SK-N-SH (cell line): ENCODE measurements around the gene G6PC2. TPM values are rescaled to one million over a fixed set of nuclear protein-coding genes. Genes with fewer than 3 reads are reported as not detected.

Experiments
- CTCF ChIA-PET: fragments of 300-600, 350-600 bp; formaldehyde crosslinking; extraction: SDS; loops from one replicate; lab custom pipeline; 2021; lab: Yijun Ruan, JAX
- POLR2A ChIA-PET: fragments of 350-600 bp; sonication (Branson Sonifier 250); formaldehyde crosslinking; extraction: SDS; loops from one replicate; lab custom pipeline; 2020; ENCODE audit warnings: antibody characterized with exemption, inconsistent platforms; lab: Yijun Ruan, JAX
- DNase-seq: peaks from one replicate; pipeline ENCODE4 v3.0.0; 2012
- H2AFZ ChIP-seq: fragments of 200-600 bp; sonication (generic); 2 replicates; pipeline ENCODE4 v1.8.1; 2016; ENCODE audit warnings: antibody characterized with exemption, mild to moderate bottlenecking, low read depth
- H3F3A ChIP-seq: fragments of 200-600 bp; sonication (generic); replicated peaks from 2 replicates; pipeline ENCODE3; 2016; ENCODE audit warnings: antibody characterized with exemption, mild to moderate bottlenecking; ENCODE audit not compliant: insufficient read depth
- H3K27ac ChIP-seq, 2 experiments: fragments of 200-500 bp in 1 of 2; fragments of 200-600 bp in 1 of 2; sonication (Bioruptor generic) in 1 of 2; sonication (generic), shearing (Covaris generic) in 1 of 2; 2 replicates each; pipeline versions ENCODE4 v1.5.1 to v1.6.1; 2014 to 2016; ENCODE audit warnings: low read depth in 2 of 2, inconsistent platforms in 1 of 2, low read length in 1 of 2, mild to moderate bottlenecking in 1 of 2, mixed read lengths in 1 of 2
- H3K27me3 ChIP-seq: fragments of 200-600 bp; sonication (generic), shearing (Covaris generic); 2 replicates; pipeline ENCODE4 v1.6.1; 2016; ENCODE audit warnings: mixed run types; ENCODE audit not compliant: insufficient read depth
- H3K36me3 ChIP-seq, 2 experiments: fragments of 200-500 bp in 1 of 2; fragments of 200-600 bp in 1 of 2; sonication (Bioruptor generic) in 1 of 2; sonication (generic) in 1 of 2; replicated peaks in 1 of 2; 2 replicates each; pipeline versions ENCODE3 to v1.5.1; 2014 to 2016; ENCODE audit warnings: low read length in 1 of 2, mild to moderate bottlenecking in 1 of 2; ENCODE audit not compliant: insufficient read depth in 2 of 2, control insufficient read depth in 1 of 2
- H3K4me1 ChIP-seq, 2 experiments: fragments of 200-500 bp in 1 of 2; fragments of 200-600 bp in 1 of 2; sonication (Bioruptor generic) in 1 of 2; sonication (generic), shearing (Covaris generic) in 1 of 2; 2 replicates each; pipeline versions ENCODE4 v1.5.1 to v1.6.1; 2014 to 2016; ENCODE audit warnings: low read depth in 1 of 2, low read length in 1 of 2, mixed run types in 1 of 2; ENCODE audit not compliant: insufficient read depth in 2 of 2, control insufficient read depth in 1 of 2
- H3K4me2 ChIP-seq: fragments of 200-600 bp; sonication (generic), shearing (Covaris generic); 2 replicates; pipeline ENCODE4 v1.6.1; 2017; ENCODE audit warnings: mixed run types
- H3K4me3 ChIP-seq, 2 experiments: fragments of 200-500 bp in 1 of 2; fragments of 200-600 bp in 1 of 2; sonication (Bioruptor generic) in 1 of 2; sonication (generic), shearing (Covaris generic) in 1 of 2; 2 replicates each; pipeline versions ENCODE4 v1.5.1 to v1.8.1; 2014 to 2016; ENCODE audit warnings: low read depth in 2 of 2, inconsistent platforms in 1 of 2, low read length in 1 of 2, mild to moderate bottlenecking in 1 of 2, mixed read lengths in 1 of 2, moderate library complexity in 1 of 2
- H3K79me2 ChIP-seq: fragments of 200-600 bp; sonication (generic); 2 replicates; pipeline ENCODE4 v1.8.1; 2017; ENCODE audit warnings: mild to moderate bottlenecking; ENCODE audit not compliant: insufficient read depth
- H3K9ac ChIP-seq: fragments of 200-600 bp; sonication (generic); 2 replicates; pipeline ENCODE4 v1.6.1; 2017; ENCODE audit warnings: mixed run types
- H3K9me2 ChIP-seq: fragments of 200-600 bp; sonication (generic); 2 replicates; pipeline ENCODE4 v1.6.1; 2017; ENCODE audit warnings: mixed run types
- H3K9me3 ChIP-seq: fragments of 200-600 bp; sonication (generic); 2 replicates; pipeline ENCODE4 v1.6.1; 2017; ENCODE audit warnings: mixed run types, mild to moderate bottlenecking, moderate library complexity
- H4K20me1 ChIP-seq: fragments of 200-600 bp; sonication (generic); 2 replicates; pipeline ENCODE4 v1.6.1; 2017; ENCODE audit warnings: mild to moderate bottlenecking, mixed run types; ENCODE audit not compliant: insufficient read depth
- CHD2 ChIP-seq: fragments of 150-350 bp; IDR thresholded peaks from 2 replicates; pipeline ENCODE4 v1.6.1; 2018; ENCODE audit warnings: low read length; ENCODE audit not compliant: partially characterized antibody
- ELF1 ChIP-seq: IDR thresholded peaks from 2 replicates; pipeline ENCODE4 v1.4.0; 2012
- FOSL2 ChIP-seq: IDR thresholded peaks from 2 replicates; pipeline ENCODE4 v1.4.0; 2012; ENCODE audit warnings: low read depth, mild to moderate bottlenecking, moderate library complexity, borderline replicate concordance
- FOXM1 ChIP-seq: IDR thresholded peaks from 2 replicates; pipeline ENCODE4 v1.4.0; 2012; ENCODE audit warnings: low read depth, mild to moderate bottlenecking
- GATA2 ChIP-seq: sonication (generic); formaldehyde crosslinking; IDR thresholded peaks from 2 replicates; pipeline ENCODE4 v1.5.0; 2020; ENCODE audit warnings: mild to moderate bottlenecking, missing genetic modification reagents
- JUND ChIP-seq: IDR thresholded peaks from 2 replicates; pipeline ENCODE4 v1.4.0; 2012
- MXI1 ChIP-seq: IDR thresholded peaks from 2 replicates; pipeline ENCODE4 v1.6.1; 2012; ENCODE audit warnings: mild to moderate bottlenecking, low read depth, low read length, improper control_type of control experiment
- NRF1 ChIP-seq: IDR thresholded peaks from 2 replicates; pipeline ENCODE4 v1.6.1; 2012; ENCODE audit warnings: low read depth, mild to moderate bottlenecking, low read length
- REST ChIP-seq: IDR thresholded peaks from 2 replicates; pipeline ENCODE4 v1.6.1; 2012; ENCODE audit warnings: mild to moderate bottlenecking, low read depth, low read length, moderate library complexity
- RFX5 ChIP-seq: IDR thresholded peaks from 2 replicates; pipeline ENCODE4 v1.6.1; 2012; ENCODE audit warnings: mild to moderate bottlenecking, improper control_type of control experiment, low read length
- SMC3 ChIP-seq: IDR thresholded peaks from 2 replicates; pipeline ENCODE4 v1.6.1; 2012; ENCODE audit warnings: low read depth, low read length, improper control_type of control experiment
- TCF12 ChIP-seq: IDR thresholded peaks from 2 replicates; pipeline ENCODE4 v1.4.0; 2012
- TEAD4 ChIP-seq: IDR thresholded peaks from 2 replicates; pipeline ENCODE4 v1.4.0; 2012; ENCODE audit warnings: mild to moderate bottlenecking, borderline replicate concordance; ENCODE audit not compliant: insufficient read depth
- USF2 ChIP-seq: fragments of 150-350 bp; IDR thresholded peaks from 2 replicates; pipeline ENCODE4 v1.6.1; 2017; ENCODE audit warnings: antibody characterized with exemption, low read length, low read depth, borderline replicate concordance
- ZBTB33 ChIP-seq: IDR thresholded peaks from 2 replicates; pipeline ENCODE4 v1.4.0; 2012; ENCODE audit warnings: low read depth, borderline replicate concordance
- WGBS: methylation state at CpG from one replicate; pipeline ENCODE4 v1.1.6; 2017; ENCODE audit warnings: low lambda C conversion rate; 5-methylcytosine and 5-hydroxymethylcytosine counted together
- polyA plus RNA-seq, 3 experiments: library from polyadenylated mRNA; depleted of rRNA; stranded (reverse); fragments of >200 nt; gene quantifications; 2 replicates each; pipeline ENCODE4 v1.2.3, GENCODE V29; 2012

Gene G6PC2
- polyA plus RNA-seq, 1 of the 3 experiments (the other 2 are of a cell fraction): not detected

GRCh38 chr2:168896783-168897182 is 4.3 kb upstream of the G6PC2 start:
- no peak for TF ChIP-seq FOXM1
- no peak for TF ChIP-seq ZBTB33
- no peak for TF ChIP-seq CHD2
- no peak for TF ChIP-seq MXI1
- TF ChIP-seq USF2: no peak
- no peak for TF ChIP-seq TCF12
- no peak for TF ChIP-seq JUND
- no peak for TF ChIP-seq NRF1
- no peak for TF ChIP-seq REST
- no peak for TF ChIP-seq SMC3
- no peak for TF ChIP-seq ELF1
- no peak for TF ChIP-seq FOSL2
- TF ChIP-seq RFX5: no peak
- TF ChIP-seq GATA2 (CRISPR knock-in tag): no peak
- TF ChIP-seq TEAD4: no peak
- 74% methylated on average over 4 of the region's 4 CpGs for WGBS
- Histone ChIP-seq H3K36me3 (no peaks in the 10 kb centered on the region), H3K4me1 (no peaks in the 10 kb centered on the region), H2AFZ (no peak overlapping the region), H3F3A (no peaks in the 10 kb centered on the region), H3K4me3 (no peak overlapping the region), H3K79me2 (no peaks in the 10 kb centered on the region), H3K9ac (no peak overlapping the region), H3K27me3 (no peaks in the 10 kb centered on the region), H3K27ac (no peak overlapping the region), H3K4me2 (no peak overlapping the region), H3K9me2 (no peaks in the 10 kb centered on the region), H3K9me3 (no peaks in the 10 kb centered on the region), H4K20me1 (no peaks in the 10 kb centered on the region)
- POLR2A ChIA-PET: no interaction called here
- CTCF ChIA-PET: no interaction called here
- DNase-seq: no peak
